Heart left ventricle (tissue), 13 donors: ENCODE measurements around the gene ADRA2B.

ENCODE experiments used
- CTCF ChIP-seq, 12 donors: fragments of 200-600 bp; sonication (generic) in 4 of 12; IDR thresholded peaks; one replicate each; pipeline versions ENCODE4 v1.5.0 to v1.8.0; 2018 to 2022; ENCODE audit warnings: antibody characterized with exemption in 12 of 12, mild to moderate bottlenecking in 5 of 12
- POLR2A ChIP-seq, 2 donors: fragments of 450-650 bp; IDR thresholded peaks; one replicate each; pipeline ENCODE4 v1.6.1; 2017; ENCODE audit warnings: antibody characterized with exemption in 2 of 2, mild to moderate bottlenecking in 2 of 2, moderate library complexity in 2 of 2
- donor health status: ischemic (EF 13 %, LVEDD 7.1; RV severe dilation, severe dysfunction).
- donor health status: DM: no; HTN: yes; CAD: no.
- donor health status: DM: no; HTN: no; CAD: no.
- donor health status: ischemic (EF 25% LVEDD 6.9; RV normal size, moderate dysfunction).
- donor health status: ischemic (EF 25% LVEDD 5.7; RV mildly dilated, moderate dysfunction).
- donor health status: ischemic (EF 35%, LVEDD 5.7; RV mildly dilated, moderate dysfunction).
- donor health status: nonischemic (EF 11% LVEDD 7.7; RV severe dilation, severe dysfunction).
- donor health status: DM: yes; HTN: yes; CAD: no.
- donor health status: PGD.
- donor health status: ischemic (EF 29% LVEDD 5.4; RV normal size, mild dysfunction).
- donor health status: nonischemic (EF 23%, LVEDD 6.1; RV moderate dilation, normal function).

GRCh38 chr2:96072746-96073145 lies 43.6 kb downstream of the ADRA2B start:
- TF ChIP-seq CTCF (IDR thresholded peaks at IDR 0.05) (no peak), POLR2A (IDR thresholded peaks at IDR 0.05) (no peak)
